ENCODE data around the gene MAP2K5.

The MAP2K5 gene

DNA sequence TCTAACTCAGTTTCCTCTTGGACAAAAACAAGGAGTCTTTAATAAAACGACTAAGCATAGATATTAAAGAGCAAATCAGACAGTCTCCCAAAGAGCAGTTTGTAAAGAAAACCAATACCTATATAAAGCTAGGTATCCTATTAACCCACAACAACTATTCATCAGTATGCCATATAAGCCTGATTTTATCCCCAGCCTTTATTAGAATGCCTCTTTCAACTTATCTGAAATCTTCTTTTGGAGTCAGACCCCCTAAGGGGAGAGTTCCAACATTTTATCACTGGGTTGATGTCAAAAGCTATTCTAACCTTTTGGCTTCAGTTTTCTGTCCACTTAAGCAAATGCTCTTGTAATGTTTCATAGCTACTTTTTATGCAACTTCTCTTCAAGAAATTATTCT lies 17.8 kb downstream of the MAP2K5 start:
- DNase-seq = no peak

DNA sequence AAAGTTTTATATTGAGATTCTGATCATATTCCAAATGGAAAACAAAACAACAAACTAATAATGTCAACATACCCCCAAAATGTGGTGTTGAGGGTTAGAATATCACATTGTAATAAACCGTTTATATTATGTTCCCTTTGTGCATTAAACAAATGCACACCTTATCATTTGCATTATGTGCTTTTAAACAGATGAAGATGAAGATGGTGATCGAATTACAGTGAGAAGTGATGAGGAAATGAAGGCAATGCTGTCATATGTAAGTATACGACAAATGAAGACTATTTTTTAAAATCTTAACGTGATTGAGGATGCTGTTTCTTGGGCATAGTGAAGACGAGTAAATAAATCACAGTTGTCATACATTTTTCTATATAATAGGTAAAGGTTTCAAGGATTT lies 20.6 kb downstream of the MAP2K5 start:
- DNase-seq = no peak

GRCh38 chr15:67564021-67564967 lies 21.8 kb downstream of the MAP2K5 start:
- no peak for DNase-seq

- no peak for DNase-seq
These were observed 22.5 kb downstream of the MAP2K5 start for GRCh38 chr15:67564968-67565345.

- no peak for DNase-seq
These were observed 27.2 kb downstream of the MAP2K5 start for GRCh38 chr15:67569668-67570067.

DNA sequence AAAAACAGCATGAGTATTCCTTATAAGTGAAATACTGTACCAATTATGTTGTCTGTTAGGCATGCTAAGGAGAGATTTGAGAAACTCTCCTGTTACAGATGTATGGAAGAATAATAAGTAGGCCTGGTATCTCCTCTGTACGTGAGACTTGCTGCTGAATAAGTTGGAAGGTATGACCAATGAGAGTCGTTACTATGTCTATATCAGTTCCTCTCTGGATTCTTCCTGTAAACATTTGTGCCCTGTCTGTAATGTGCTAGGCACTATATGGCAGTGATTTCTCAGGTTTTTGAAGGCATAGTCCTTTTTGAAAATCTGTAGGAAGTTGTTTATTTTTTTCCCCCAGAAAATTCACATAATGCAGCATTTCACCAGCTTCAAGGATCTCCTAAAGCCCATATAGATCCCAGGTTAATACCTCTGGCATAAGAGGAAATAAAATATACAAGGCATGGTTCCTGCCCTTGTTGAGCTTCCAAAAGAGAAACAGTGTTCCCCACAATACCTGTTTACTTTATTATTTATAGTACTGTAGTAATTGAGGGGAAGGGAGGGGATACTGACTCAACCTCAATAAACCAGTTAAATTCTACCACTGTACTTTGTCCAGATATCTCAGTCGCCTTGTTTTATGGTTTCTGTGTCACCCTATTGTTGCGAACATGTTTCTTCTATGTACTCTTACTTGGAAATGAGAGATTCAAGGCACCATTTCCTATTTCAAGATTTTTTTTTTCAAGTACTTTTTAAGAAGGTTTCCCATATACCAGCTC lies 28.6 kb downstream of the MAP2K5 start:
- DNase-seq = no peak

DNA sequence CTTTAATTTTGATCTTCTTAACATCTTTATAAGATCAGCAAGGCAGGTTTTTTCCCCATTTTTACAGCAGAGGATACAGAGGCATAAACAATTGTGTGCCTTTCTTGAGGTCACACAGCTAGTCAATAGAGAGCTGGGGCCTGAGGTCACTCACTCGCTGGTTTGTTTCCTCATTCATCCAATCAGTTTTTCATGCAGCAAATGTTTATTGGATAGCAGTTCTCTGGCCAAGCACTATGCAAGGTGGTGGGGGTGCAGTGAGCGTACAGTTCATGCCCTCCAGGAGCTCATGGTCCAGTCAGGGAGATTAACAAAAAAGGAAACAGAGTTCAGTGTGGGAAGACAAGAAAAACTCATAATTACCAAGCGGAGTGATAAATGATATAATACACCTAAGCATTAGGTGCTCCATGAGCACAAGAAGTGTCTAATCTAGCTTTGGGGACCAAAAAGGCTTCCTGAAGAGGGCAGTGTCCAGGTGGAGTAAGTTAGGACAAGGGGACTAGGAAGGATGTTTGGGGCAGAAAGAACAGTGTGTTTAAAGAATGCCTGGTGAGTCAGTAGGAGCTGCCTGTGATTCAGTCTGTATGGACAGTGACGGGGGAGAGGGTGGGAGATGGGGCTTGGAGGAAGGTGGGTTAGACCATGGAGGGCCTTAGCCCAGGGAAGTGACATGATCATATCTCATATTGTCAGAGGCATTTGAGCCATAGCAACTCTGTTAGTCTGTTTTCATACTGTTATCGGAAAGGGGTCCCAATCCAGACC lies 29.3 kb downstream of the MAP2K5 start:
- DNase-seq = no peak

GRCh38 chr15:67573194-67573593 lies 30.7 kb downstream of the MAP2K5 start:
- no peak for DNase-seq

DNA sequence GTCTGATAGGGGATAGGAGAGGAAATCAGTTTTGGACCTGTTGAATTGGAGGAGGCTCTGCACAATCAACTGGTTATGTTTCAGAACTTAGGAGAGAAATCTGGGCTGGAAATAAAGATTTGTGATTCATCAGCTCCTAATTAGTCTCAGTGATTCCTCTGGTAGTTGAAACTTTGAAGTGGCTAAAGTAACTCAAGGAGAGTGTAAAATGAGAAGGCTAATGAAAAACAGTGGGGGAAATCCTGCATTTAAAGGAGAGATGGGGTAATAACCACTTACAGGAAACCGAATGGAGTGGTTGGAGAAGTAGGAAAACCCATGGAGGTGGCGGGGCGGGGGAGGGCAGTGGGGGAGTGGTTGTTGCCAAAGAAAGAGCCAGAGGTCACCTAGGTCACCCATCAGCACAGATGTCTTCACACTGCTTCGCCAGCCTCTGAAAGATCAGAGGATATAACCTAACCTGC lies 32.6 kb downstream of the MAP2K5 start:
- DNase-seq = no peak

GRCh38 chr15:67578020-67578600 lies 35.6 kb downstream of the MAP2K5 start:
- no peak for DNase-seq

DNA sequence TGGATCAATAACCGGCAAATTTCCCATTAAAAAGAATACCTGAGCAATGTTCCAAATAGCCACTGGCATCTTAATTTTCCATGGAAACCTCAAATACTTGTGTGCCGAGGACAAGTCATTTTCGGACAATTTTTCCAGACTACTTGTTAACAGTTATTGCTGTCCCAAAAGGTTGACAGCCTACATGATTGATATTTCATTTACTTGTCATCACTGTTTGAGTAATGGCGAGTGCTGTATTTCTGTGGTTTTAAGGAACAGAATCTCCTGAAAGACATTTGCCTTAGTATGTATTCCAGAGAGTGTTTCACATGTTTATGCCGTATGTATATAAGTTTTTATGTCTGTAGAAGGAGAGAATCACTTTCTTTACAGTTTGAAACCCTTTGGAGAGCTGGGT lies 36.7 kb downstream of the MAP2K5 start:
- DNase-seq = no peak

DNA sequence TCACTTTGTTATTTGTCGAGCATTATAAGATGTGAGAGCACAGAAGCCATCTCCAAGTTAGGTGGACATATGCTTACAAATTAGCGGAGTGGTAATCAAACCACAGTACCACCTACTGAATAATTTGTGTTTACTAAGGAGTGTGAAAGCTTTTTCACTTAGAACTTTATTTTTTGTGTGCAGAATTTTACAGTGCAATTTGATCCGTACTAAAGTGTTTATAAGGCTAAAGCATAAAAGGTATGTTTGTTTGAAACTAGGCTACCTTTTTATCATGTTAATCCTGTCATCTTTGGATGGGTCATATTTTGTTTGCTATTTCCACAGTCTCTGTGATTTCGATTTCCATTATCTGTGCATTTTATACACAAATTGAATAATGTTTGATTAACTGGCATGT lies 37.5 kb downstream of the MAP2K5 start:
- DNase-seq = no peak

GRCh38 chr15:67584157-67584556 lies 41.7 kb downstream of the MAP2K5 start:
- no peak for DNase-seq

DNA sequence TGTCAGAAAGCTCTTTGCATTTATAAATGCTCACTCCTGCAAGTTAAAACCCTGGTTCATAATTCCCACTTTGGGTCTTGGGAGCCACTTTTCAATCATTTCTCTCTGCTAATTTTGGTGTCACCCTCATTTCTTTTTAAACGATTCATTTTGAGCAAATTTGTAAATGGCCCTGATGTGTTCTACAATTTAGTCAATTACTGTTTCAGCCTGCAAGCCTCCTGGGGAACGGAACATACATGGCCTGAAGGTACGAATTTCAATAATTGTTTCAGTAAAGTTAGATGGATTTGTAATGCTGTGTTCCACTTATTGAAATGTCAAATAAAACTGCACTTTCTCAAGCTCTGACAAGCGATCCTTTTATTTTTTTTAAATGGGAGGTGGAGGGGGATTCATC lies 43.2 kb downstream of the MAP2K5 start:
- no peak for DNase-seq

DNA sequence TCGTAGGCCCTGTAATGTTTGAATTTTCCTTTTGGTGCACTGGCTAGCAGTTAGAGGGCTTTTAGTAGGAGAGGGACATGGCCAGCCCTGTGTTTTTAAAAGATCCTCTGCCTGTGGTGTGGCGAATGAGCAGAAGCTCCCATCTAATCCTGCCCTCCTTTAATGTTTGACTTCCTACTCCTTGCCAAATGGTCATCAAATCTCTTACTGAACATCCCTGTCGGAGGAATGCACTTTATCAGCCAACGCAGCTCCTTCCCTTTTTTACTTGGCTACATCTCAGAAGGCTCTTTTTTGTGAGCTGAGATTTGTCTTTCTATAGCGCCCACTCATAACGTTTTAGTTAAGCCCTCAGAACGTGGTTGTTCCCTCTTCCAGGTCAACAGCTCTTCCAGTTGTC lies 44.8 kb downstream of the MAP2K5 start:
- DNase-seq = no peak

GRCh38 chr15:67587754-67588153 lies 45.3 kb downstream of the MAP2K5 start:
- no peak for DNase-seq

- no peak for DNase-seq
These were observed 47.7 kb downstream of the MAP2K5 start for GRCh38 chr15:67590191-67590590.

DNA sequence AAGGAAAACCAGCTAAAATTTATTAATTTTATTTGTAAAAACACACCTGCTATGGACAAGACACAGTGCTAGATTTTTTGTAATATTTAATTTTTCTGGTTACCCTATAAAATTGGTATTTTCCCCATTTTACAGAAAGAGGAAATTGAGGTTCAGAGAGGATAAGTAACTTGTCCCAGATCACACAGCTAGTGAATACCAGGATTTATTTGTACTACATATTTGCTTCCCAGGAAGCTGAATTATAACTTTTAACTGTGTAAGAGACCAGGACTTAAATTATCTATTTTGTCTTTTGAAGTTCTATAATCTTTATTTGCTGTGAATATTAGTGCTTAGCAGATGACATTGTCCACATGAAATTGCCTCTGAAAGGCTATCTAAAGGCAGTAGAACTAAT lies 49.7 kb downstream of the MAP2K5 start:
- no peak for DNase-seq

DNA sequence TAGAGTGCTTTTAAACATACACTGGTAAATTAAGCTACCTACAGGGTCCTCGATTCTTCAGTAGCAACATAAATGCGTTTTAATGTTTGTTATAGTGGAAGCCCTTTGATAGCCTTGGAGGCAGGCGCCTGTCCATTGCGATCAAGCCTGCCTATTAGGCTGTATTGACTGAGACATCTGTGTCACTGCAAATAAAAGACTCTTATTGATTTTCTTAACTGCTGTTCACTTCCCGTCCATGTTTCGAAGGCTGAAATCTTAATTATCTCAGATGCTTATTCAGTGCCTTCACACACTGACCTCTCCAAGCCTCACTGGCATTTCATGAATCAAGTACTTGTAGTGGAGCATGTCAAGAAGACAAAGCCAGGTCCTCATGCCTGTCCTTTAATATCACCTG lies 51.1 kb downstream of the MAP2K5 start:
- DNase-seq = no peak

DNA sequence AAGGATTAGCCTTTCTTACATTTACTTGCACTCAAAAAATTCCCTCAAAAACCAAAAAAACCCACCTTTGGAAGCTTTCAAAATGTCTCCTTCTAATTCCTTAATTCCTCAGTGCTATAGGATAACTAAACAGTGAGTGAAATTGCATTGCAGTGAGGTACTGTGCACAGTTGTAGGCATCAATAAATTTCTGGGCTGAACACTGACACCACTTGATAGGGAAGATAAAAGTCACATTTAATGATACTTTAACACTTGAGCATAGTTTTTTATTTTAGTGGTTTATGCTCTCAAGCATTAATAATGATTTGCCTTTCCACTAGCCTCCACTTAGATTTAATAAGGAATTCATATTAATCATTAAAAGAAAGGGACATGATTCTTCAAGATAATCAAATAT lies 52.3 kb downstream of the MAP2K5 start:
- no peak for DNase-seq

DNA sequence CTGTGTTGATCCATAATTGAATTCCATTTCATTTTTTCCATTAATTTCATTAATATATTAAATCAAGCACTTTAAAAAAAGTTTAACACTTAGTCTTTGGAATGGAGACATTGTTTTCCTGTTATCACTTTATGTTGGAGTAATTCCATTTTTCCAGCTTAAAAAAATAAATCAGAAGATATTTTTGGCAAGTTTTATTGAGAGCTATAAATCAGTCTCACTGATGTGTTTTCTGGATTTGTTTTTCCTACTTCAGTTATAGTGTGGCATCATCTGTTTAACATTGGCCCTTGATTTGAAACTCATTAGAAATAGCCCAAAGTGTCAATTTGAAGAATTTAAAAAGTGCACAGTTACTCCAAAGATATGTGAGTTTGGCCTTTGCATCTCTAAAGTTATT lies 53.1 kb downstream of the MAP2K5 start:
- DNase-seq = no peak

- no peak for DNase-seq
These were observed 58.6 kb downstream of the MAP2K5 start for GRCh38 chr15:67601073-67601472.

GRCh38 chr15:67603063-67603462 lies 60.6 kb downstream of the MAP2K5 start:
- DNase-seq = no peak
